Ishikawa (cell line): ENCODE measurements around the gene CBX2.

Experiments
- CEBPB ChIP-seq: IDR thresholded peaks from 2 replicates; pipeline ENCODE4 v1.6.1; 2012
- CREB1 ChIP-seq: IDR thresholded peaks from 2 replicates; pipeline ENCODE4 v1.6.1; 2012; ENCODE audit warnings: low read depth
- EGR1 ChIP-seq: IDR thresholded peaks from 2 replicates; pipeline ENCODE4 v1.6.1; 2012
- EP300 ChIP-seq: IDR thresholded peaks from 2 replicates; pipeline ENCODE4 v1.6.1; 2012; ENCODE audit warnings: borderline replicate concordance
- FOXM1 ChIP-seq: IDR thresholded peaks from 2 replicates; pipeline ENCODE4 v1.6.1; 2012; ENCODE audit warnings: low read depth, borderline replicate concordance
- NFIC ChIP-seq: IDR thresholded peaks from 2 replicates; pipeline ENCODE4 v1.6.1; 2012
- RAD21 ChIP-seq: IDR thresholded peaks from 2 replicates; pipeline ENCODE4 v1.6.1; 2012; ENCODE audit warnings: low read depth
- TAF1 ChIP-seq: IDR thresholded peaks from 2 replicates; pipeline ENCODE4 v1.6.1; 2012; ENCODE audit warnings: low read depth, mild to moderate bottlenecking
- TCF12 ChIP-seq: IDR thresholded peaks from 2 replicates; pipeline ENCODE4 v1.6.1; 2012; ENCODE audit warnings: low read depth
- TEAD4 ChIP-seq: IDR thresholded peaks from 2 replicates; pipeline ENCODE4 v1.6.1; 2012
- YY1 ChIP-seq: IDR thresholded peaks from 2 replicates; pipeline ENCODE4 v1.6.1; 2012; ENCODE audit warnings: low read depth
- ZBTB7A ChIP-seq: IDR thresholded peaks from 2 replicates; pipeline ENCODE4 v1.6.1; 2012; ENCODE audit warnings: low read depth
- TF ChIP-seq, protein P1 (sequence below): IDR thresholded peaks from 2 replicates; pipeline ENCODE4 v1.6.1; 2012
- TF ChIP-seq, protein P2 (sequence below): IDR thresholded peaks from 2 replicates; pipeline ENCODE4 v1.6.1; 2012
- TF ChIP-seq, protein P3 (sequence below): IDR thresholded peaks from 2 replicates; pipeline ENCODE4 v1.6.1; 2012; ENCODE audit warnings: low read depth, mild to moderate bottlenecking

CBX2 gene

DNA sequence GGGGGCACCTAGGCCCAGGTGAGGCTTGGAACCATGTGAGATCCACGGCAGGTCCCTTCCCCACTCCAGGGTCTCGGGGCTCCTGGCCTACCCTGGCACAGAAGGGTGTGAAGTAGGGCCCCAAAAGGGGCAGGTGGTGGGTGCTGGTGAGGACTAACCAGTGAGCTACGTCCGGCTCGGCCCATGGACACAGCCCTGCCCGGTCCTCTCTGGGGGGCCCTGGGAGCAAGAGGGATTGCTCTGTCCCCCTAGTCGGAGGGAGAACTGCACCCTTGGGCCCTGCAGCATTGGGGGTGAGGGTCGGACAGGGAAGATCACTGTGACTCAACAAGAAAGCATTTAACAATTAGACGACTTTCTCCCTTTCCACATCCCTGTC, 44.3 kb upstream of the CBX2 start:
- no peak for TF ChIP-seq TAF1
- TF ChIP-seq EGR1 = no peak
- TF ChIP-seq TCF12 = no peak
- no peak for TF ChIP-seq FOXM1
- no peak for TF ChIP-seq ZBTB7A
- TF ChIP-seq EP300 = no peak
- TF ChIP-seq YY1 = no peak
- TF ChIP-seq TEAD4 = no peak
- no peak for TF ChIP-seq CEBPB
- no peak for TF ChIP-seq CREB1
- TF ChIP-seq, protein P1, sequence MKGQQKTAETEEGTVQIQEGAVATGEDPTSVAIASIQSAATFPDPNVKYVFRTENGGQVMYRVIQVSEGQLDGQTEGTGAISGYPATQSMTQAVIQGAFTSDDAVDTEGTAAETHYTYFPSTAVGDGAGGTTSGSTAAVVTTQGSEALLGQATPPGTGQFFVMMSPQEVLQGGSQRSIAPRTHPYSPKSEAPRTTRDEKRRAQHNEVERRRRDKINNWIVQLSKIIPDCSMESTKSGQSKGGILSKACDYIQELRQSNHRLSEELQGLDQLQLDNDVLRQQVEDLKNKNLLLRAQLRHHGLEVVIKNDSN = no peak
- TF ChIP-seq, protein P2, sequence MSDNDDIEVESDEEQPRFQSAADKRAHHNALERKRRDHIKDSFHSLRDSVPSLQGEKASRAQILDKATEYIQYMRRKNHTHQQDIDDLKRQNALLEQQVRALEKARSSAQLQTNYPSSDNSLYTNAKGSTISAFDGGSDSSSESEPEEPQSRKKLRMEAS = no peak
- TF ChIP-seq NFIC = no peak

DNA sequence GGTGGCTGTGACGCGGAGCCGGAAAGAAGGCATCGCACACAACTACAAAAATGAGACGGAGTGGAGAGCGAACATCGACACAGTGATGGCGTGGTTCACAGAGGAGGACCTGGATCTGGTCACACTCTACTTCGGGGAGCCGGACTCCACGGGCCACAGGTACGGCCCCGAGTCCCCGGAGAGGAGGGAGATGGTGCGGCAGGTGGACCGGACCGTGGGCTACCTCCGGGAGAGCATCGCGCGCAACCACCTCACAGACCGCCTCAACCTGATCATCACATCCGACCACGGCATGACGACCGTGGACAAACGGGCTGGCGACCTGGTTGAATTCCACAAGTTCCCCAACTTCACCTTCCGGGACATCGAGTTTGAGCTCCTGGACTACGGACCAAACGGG, 42.9 kb upstream of the CBX2 start:
- no peak for TF ChIP-seq CEBPB
- TF ChIP-seq, protein P3, sequence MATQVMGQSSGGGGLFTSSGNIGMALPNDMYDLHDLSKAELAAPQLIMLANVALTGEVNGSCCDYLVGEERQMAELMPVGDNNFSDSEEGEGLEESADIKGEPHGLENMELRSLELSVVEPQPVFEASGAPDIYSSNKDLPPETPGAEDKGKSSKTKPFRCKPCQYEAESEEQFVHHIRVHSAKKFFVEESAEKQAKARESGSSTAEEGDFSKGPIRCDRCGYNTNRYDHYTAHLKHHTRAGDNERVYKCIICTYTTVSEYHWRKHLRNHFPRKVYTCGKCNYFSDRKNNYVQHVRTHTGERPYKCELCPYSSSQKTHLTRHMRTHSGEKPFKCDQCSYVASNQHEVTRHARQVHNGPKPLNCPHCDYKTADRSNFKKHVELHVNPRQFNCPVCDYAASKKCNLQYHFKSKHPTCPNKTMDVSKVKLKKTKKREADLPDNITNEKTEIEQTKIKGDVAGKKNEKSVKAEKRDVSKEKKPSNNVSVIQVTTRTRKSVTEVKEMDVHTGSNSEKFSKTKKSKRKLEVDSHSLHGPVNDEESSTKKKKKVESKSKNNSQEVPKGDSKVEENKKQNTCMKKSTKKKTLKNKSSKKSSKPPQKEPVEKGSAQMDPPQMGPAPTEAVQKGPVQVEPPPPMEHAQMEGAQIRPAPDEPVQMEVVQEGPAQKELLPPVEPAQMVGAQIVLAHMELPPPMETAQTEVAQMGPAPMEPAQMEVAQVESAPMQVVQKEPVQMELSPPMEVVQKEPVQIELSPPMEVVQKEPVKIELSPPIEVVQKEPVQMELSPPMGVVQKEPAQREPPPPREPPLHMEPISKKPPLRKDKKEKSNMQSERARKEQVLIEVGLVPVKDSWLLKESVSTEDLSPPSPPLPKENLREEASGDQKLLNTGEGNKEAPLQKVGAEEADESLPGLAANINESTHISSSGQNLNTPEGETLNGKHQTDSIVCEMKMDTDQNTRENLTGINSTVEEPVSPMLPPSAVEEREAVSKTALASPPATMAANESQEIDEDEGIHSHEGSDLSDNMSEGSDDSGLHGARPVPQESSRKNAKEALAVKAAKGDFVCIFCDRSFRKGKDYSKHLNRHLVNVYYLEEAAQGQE = no peak
- no peak for TF ChIP-seq ZBTB7A

DNA sequence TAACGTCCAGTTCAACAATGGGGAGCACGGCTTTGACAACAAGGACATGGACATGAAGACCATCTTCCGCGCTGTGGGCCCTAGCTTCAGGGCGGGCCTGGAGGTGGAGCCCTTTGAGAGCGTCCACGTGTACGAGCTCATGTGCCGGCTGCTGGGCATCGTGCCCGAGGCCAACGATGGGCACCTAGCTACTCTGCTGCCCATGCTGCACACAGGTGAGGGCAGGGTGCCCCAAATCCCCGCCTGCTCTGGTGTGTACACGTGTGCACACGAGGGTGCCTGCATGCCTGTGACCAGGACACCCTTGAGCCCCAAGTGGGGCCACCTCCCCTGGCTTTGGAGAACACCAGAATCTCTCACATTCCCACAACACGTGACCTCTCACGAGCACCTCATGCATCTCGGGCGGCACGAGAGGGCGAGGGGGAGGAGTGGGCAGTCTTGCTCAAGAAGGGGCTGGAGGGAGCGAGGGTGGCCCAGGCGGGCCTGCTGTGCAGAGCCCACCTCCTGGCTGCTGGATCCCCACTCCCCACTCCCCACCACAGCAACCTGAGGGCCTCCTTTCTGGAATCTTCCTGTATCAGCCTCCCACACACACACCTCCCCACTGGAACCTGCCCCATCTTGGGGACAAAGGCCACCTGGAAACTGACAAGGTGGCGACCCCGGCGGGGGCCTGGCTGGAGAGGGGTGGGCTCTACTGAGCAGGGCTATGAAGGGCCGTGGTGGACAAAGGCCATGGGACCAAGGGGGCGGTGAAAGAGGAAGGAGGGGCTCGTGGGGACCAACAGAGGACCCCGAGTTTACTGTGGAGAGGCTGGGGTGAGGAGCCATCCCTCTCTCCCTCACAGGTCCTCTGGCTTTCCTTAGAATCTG, 40.7 kb upstream of the CBX2 start:
- TF ChIP-seq FOXM1 = no peak
- TF ChIP-seq NFIC = no peak
- TF ChIP-seq CEBPB = no peak
- TF ChIP-seq TEAD4 = no peak
- no peak for TF ChIP-seq EGR1
- TF ChIP-seq EP300 = no peak
- no peak for TF ChIP-seq RAD21
- TF ChIP-seq YY1 = no peak
- no peak for TF ChIP-seq TCF12
- TF ChIP-seq, protein P1 = no peak
- TF ChIP-seq ZBTB7A = no peak
- TF ChIP-seq CREB1 = no peak
- TF ChIP-seq, protein P3 = no peak
- TF ChIP-seq TAF1 = no peak
- TF ChIP-seq, protein P2 = no peak

DNA sequence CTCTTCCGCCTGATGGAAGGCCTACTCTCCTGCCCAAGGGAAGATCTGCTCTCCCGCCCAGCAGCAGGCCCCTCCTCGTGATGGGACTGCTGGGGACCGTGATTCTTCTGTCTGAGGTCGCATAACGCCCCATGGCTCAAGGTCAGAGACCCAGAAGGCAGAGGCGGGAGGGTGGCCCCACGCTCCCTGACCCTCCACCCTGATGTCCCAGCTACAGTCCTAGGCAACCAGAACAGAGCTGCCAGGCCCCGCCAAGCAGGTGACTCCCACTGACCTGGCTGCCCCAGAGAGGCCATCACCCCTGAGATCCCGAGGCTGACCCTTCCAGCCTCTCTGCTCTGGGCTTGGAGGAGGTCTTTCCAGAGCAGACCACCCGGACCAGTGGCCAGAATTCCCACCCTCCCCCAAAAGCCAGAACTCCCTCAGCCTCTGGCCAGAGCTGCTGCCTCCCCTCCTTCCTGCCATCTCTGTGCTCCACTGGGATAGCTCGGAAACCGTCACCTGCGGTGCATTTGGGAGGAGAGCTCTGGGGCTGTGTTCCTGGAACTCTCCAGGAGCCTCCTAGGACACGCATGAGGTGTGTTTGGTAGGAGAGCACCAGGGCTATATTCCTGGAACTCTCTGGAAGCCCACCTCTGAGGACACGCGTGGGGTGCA, 39.9 kb upstream of the CBX2 start:
- TF ChIP-seq FOXM1 (no peak), TEAD4 (no peak), NFIC (no peak), CREB1 (no peak), EP300 (no peak), RAD21 (no peak), TAF1 (no peak), YY1 (no peak), EGR1 (no peak), ZBTB7A (no peak)
- TF ChIP-seq, protein P3 = no peak
